Measurements from ENCODE around the gene GRIN2B.

DNA sequence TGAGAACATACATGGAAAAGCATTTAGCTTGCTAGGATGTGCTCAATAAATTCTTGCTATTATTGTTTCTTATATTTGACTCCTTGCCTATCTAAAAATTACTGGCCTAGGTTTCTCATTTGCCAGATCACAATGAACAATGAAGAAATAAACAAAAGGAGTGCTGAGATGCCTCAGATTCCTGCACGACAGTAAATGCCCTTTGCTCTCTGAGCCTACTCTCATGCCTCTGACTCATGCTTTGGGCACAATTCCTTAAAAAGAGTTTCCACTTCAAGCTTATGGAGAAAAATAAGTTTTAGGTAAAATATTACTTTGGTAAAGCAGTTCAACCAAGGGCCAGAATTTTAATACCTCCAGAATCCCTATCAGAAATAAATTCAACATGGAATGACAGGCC lies 30.9 kb downstream of the GRIN2B start:
- TF ChIP-seq EZH2 (IDR thresholded peaks at IDR 0.05; ENCODE audit: borderline replicate concordance, insufficient read depth, low read depth, low read length, poor library complexity, severe bottlenecking): no peak
- TF ChIP-seq CTCF (IDR thresholded peaks at IDR 0.05): no peak
